HepG2 (cell line): ENCODE measurements around the gene HRH2. TPM values are rescaled to one million over a fixed set of nuclear protein-coding genes. Genes with fewer than 3 reads are reported as not detected.

Experiments used
- ATAC-seq: fragments of 200-7000 bp; cut with Tn5 transposase; 3 replicates; pipeline ENCODE4 v1.9.1; 2020; ENCODE audit warnings: mild to moderate bottlenecking, moderate library complexity
- BruUV-seq: library from RNA; stranded (reverse); fragments of 400-500 nt; replicated peaks from 2 replicates; lab custom pipeline; 2021; lab: Mats Ljungman, UMichigan
- CTCF ChIA-PET: fragments of 300-600 bp; formaldehyde crosslinking; extraction: SDS; loops from one replicate; lab custom pipeline; 2021; ENCODE audit warnings: low total read pairs, inconsistent platforms, low intra/inter-chr PET ratio; lab: Yijun Ruan, JAX
- POLR2A ChIA-PET: fragments of 350-600 bp; sonication (Branson Sonifier 250); formaldehyde crosslinking; loops from one replicate; lab custom pipeline; 2020; ENCODE audit warnings: antibody characterized with exemption, inconsistent platforms; lab: Yijun Ruan, JAX
- DNase-seq: peaks from one replicate; pipeline ENCODE4 v3.0.0-alpha.2; 2015; ENCODE audit warnings: low spot score
- FAIRE-seq: peaks from 3 replicates; lab custom pipeline; 2011; peaks lifted over from hg19 to GRCh38; lab: Jason Lieb, UNC
- H2AFZ ChIP-seq: one replicate; pipeline ENCODE4 v1.6.1; 2011; ENCODE audit warnings: low read length, inconsistent platforms
- H3K27ac ChIP-seq: fragments of 300-600 bp; 3 replicates; pipeline ENCODE4 v1.8.0; 2011; ENCODE audit warnings: mixed run types, mild to moderate bottlenecking, mixed read lengths, low read length, inconsistent platforms; ENCODE audit not compliant: insufficient read depth; ENCODE audit errors: extremely low read length
- H3K27me3 ChIP-seq, 2 experiments: fragments of 200-600 bp in 1 of 2; 2 replicates in 1 of 2; 3 replicates in 1 of 2; pipeline versions ENCODE4 v1.6.0 to v1.8.0; 2011; ENCODE audit warnings: low read length in 2 of 2, mild to moderate bottlenecking in 2 of 2, moderate library complexity in 2 of 2, inconsistent platforms in 1 of 2; ENCODE audit not compliant: insufficient read depth in 2 of 2, control insufficient read depth in 1 of 2
- H3K36me3 ChIP-seq, 2 experiments: fragments of 200-600 bp in 1 of 2; replicated peaks in 1 of 2; 2 replicates in 1 of 2; 3 replicates in 1 of 2; pipeline versions ENCODE4 v1.5.1 to v1.8.0; 2011; ENCODE audit warnings: low read length in 2 of 2, inconsistent platforms in 1 of 2; ENCODE audit not compliant: insufficient read depth in 2 of 2, control insufficient read depth in 1 of 2
- H3K4me1 ChIP-seq: 2 replicates; pipeline ENCODE4 v1.5.1; 2012; ENCODE audit warnings: low read length, inconsistent platforms; ENCODE audit not compliant: insufficient read depth
- H3K4me2 ChIP-seq: 2 replicates; pipeline ENCODE4 v1.6.0; 2011; ENCODE audit warnings: low read depth, low read length, inconsistent platforms
- H3K4me3 ChIP-seq, 3 experiments: fragments of 200-600 bp in 1 of 3; sonication (generic), shearing (Covaris generic) in 1 of 3; replicated peaks in 1 of 3; 2 replicates each; pipeline ENCODE4 v1.5.1; 2011 to 2016; ENCODE audit warnings: low read length in 3 of 3, inconsistent platforms in 2 of 3, low read depth in 2 of 3, mild to moderate bottlenecking in 2 of 3, control low read depth in 1 of 3, mixed read lengths in 1 of 3; ENCODE audit not compliant: insufficient read depth in 1 of 3
- H3K79me2 ChIP-seq: one replicate; pipeline ENCODE4 v1.6.1; 2011; ENCODE audit warnings: low read length, inconsistent platforms; ENCODE audit not compliant: insufficient read depth
- H3K9ac ChIP-seq: 2 replicates; pipeline ENCODE4 v1.6.0; 2011; ENCODE audit warnings: mild to moderate bottlenecking, low read depth, low read length, inconsistent platforms; ENCODE audit not compliant: insufficient read depth
- H3K9me3 ChIP-seq: 2 replicates; pipeline ENCODE4 v1.5.1; 2012; ENCODE audit warnings: mild to moderate bottlenecking, low read length
- H4K20me1 ChIP-seq: 2 replicates; pipeline ENCODE4 v1.6.0; 2011; ENCODE audit warnings: inconsistent platforms, mild to moderate bottlenecking, low read length, moderate library complexity; ENCODE audit not compliant: insufficient read depth
- HNF4A ChIP-seq: sonication (generic); formaldehyde crosslinking; IDR thresholded peaks from 2 replicates; pipeline ENCODE4 v1.4.0; 2020; ENCODE audit warnings: missing genetic modification reagents
- SALL1 ChIP-seq: sonication (generic); formaldehyde crosslinking; IDR thresholded peaks from 2 replicates; pipeline ENCODE4 v1.8.0; 2022; ENCODE audit warnings: mild to moderate bottlenecking, missing genetic modification reagents
- ZFP37 ChIP-seq: sonication (generic); formaldehyde crosslinking; IDR thresholded peaks from 2 replicates; pipeline ENCODE4 v1.4.0; 2020; ENCODE audit warnings: missing genetic modification reagents, borderline replicate concordance
- WGBS: methylation state at CpG from one replicate; pipeline ENCODE4 v1.1.6; 2017; ENCODE audit warnings: low lambda C conversion rate; 5-methylcytosine and 5-hydroxymethylcytosine counted together
- in situ Hi-C: cut with HindIII; loops from 2 replicates; pipeline ENCODE4 v1.10.0; 2017; ENCODE audit warnings: low pct_unique_long_range_greater_than_20kb; ENCODE audit not compliant: extremely low pct_ligation_motif_present
- intact Hi-C: fragments of 100-400 bp; cut with micrococcal nuclease; formaldehyde crosslinking; loops from one replicate; pipeline ENCODE4 v1.10.0; 2022; ENCODE audit not compliant: unreplicated experiment
- polyA plus RNA-seq, 8 experiments: library from polyadenylated mRNA; depleted of rRNA in 3 of 8; stranded (reverse) in 7 of 8; unstranded in 1 of 8; fragments of >200 nt; fragmentation: Illumina TruSeq in 4 of 8; extraction: Trizol in 4 of 8; gene quantifications; 2 replicates each; pipeline versions ENCODE4 v1.2.1 to v1.2.3, GENCODE V29; 2011 to 2016; ENCODE audit warnings: low read depth in 4 of 8, missing spikeins in 1 of 8, mixed read lengths in 1 of 8; ENCODE audit not compliant: insufficient read depth in 1 of 8
- total RNA-seq, 5 experiments: library from RNA; depleted of rRNA; stranded (reverse); fragments of >200 nt; fragmentation: Illumina TruSeq; extraction: Trizol; gene quantifications; 2 replicates each; pipeline ENCODE4 v1.2.3, GENCODE V29; 2016; ENCODE audit warnings: low read depth in 1 of 5
- TF ChIP-seq, protein P1 (sequence below): sonication (generic); formaldehyde crosslinking; IDR thresholded peaks from 2 replicates; pipeline ENCODE4 v1.5.1; 2020; ENCODE audit warnings: mild to moderate bottlenecking, missing genetic modification reagents, moderate library complexity
- TF ChIP-seq, protein P2 (sequence below): sonication (generic); formaldehyde crosslinking; IDR thresholded peaks from 2 replicates; pipeline ENCODE4 v1.4.0; 2020; ENCODE audit warnings: missing genetic modification reagents
- TF ChIP-seq, protein P3 (sequence below): sonication (generic); formaldehyde crosslinking; IDR thresholded peaks from 2 replicates; pipeline ENCODE4 v1.4.0; 2020; ENCODE audit warnings: missing genetic modification reagents

Gene HRH2
- total and polyA plus RNA-seq, 2 of the 13 experiments (the other 11 are each of a cell fraction or from before 2014, with no cell fraction given) = not detected

DNA sequence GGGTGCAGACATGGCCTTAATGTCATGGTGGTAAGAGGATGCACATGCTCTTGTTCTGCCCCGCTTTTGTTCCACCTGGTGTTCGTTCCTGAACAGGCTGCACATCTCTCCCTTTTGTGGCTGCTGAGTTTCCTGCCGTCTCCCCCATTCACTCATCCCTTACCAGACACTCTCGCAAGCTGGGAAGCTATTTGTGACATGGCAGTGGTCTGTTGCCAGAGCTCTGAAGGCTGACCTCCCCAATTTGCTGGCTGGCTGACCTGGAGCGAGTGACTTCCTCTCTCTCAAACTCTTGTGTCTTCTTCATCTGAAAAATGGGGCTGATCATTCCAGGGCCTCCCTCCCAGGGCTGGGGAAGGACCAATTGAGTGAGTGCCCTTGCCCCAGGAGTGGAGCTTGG is 35.9 kb downstream of the HRH2 start:
- no peak for ATAC-seq
- POLR2A ChIA-PET = no interaction called here
- H3K27me3 ChIP-seq = 0 out of 5 replicates have a peak, but pooled peaks cover 1 to 4% of the 10 kb centered on the region in 2 experiments

DNA sequence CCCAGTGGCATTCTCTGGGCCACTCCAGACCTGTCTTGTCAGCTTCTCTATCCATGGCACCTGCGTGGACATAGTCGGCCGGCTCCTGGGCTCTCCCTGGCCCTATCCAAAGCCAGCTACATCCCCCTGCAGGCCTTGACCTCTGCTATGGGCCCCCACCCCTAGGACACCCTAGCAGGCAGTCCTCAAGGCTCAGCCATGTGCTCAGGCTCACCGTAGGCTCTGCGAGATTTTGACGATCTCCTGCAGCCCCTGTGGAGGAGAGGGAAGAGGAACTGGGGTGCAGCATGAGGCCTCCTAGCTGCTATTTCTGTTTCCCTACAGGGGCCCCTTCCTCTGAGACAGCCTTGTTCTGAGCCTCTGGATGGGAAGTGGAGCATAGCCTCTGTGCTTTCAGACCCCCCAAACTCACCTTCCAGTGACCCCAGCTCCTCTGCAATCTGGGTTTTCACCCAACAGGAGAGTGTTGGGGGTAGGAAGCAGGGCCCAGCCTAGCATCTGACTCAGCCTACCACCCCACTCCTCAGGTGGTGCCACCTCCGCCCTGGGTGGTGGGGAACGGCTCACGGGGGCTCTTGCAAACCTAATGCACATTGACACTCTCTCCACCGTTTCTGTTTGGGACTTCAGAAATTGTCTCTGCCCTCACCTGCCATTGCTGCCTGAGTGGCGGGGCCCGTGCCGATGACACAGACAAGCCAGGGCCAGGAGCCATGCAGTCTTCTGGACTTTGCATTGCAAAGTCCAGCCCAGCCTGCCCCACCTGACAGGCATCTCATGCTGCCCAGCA is 36.7 kb downstream of the HRH2 start:
- DNase-seq = no peak
- Histone ChIP-seq H3K4me3 (no peak overlapping the region), H2AFZ (no peak overlapping the region), H4K20me1 (no peaks in the 10 kb centered on the region), H3K4me2 (peak overlapping the region; percentile 16; the same call in 1 of the 2 replicates), H3K79me2 (no peaks in the 10 kb centered on the region), H3K36me3 (no peaks in the 10 kb centered on the region), H3K4me1 (peaks cover 25% of the 10 kb centered on the region), H3K9me3 (no peaks in the 10 kb centered on the region), H3K9ac (no peak overlapping the region), H3K27me3 (0 out of 5 replicates have a peak, but pooled peaks cover 1 to 3% of the 10 kb centered on the region in 2 experiments), H3K27ac (no peak overlapping the region)
- ChIA-PET CTCF (no interaction called here), POLR2A (no interaction called here)
- no peak for FAIRE-seq
- intact Hi-C loops = no loop called here
- 46% methylated on average over 12 of the region's 13 CpGs for WGBS
- in situ Hi-C loops = no loop called here
- BruUV-seq = no TSS peak
- ATAC-seq = peak; percentile 81
- TF ChIP-seq SALL1 (CRISPR knock-in tag) (peak; percentile 36; the same call in 1 of the 2 replicates), ZFP37 (no peak), HNF4A (CRISPR knock-in tag) (0 out of 2 replicates have a peak, but pooled peaks have one; percentile 15)
- TF ChIP-seq, protein P1, sequence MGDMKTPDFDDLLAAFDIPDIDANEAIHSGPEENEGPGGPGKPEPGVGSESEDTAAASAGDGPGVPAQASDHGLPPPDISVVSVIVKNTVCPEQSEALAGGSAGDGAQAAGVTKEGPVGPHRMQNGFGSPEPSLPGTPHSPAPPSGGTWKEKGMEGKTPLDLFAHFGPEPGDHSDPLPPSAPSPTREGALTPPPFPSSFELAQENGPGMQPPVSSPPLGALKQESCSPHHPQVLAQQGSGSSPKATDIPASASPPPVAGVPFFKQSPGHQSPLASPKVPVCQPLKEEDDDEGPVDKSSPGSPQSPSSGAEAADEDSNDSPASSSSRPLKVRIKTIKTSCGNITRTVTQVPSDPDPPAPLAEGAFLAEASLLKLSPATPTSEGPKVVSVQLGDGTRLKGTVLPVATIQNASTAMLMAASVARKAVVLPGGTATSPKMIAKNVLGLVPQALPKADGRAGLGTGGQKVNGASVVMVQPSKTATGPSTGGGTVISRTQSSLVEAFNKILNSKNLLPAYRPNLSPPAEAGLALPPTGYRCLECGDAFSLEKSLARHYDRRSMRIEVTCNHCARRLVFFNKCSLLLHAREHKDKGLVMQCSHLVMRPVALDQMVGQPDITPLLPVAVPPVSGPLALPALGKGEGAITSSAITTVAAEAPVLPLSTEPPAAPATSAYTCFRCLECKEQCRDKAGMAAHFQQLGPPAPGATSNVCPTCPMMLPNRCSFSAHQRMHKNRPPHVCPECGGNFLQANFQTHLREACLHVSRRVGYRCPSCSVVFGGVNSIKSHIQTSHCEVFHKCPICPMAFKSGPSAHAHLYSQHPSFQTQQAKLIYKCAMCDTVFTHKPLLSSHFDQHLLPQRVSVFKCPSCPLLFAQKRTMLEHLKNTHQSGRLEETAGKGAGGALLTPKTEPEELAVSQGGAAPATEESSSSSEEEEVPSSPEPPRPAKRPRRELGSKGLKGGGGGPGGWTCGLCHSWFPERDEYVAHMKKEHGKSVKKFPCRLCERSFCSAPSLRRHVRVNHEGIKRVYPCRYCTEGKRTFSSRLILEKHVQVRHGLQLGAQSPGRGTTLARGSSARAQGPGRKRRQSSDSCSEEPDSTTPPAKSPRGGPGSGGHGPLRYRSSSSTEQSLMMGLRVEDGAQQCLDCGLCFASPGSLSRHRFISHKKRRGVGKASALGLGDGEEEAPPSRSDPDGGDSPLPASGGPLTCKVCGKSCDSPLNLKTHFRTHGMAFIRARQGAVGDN = peak; percentile 68
- TF ChIP-seq, protein P2, sequence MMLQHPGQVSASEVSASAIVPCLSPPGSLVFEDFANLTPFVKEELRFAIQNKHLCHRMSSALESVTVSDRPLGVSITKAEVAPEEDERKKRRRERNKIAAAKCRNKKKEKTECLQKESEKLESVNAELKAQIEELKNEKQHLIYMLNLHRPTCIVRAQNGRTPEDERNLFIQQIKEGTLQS (CRISPR knock-in tag) = no peak

More for the DNA sequence above, 35.9 kb downstream of the HRH2 start:
- BruUV-seq = no TSS peak
- CTCF ChIA-PET = no interaction called here
- Histone ChIP-seq H2AFZ (no peak overlapping the region), H3K4me3 (no peak overlapping the region), H3K36me3 (no peaks in the 10 kb centered on the region), H3K4me1 (peaks cover 25% of the 10 kb centered on the region), H4K20me1 (no peaks in the 10 kb centered on the region), H3K9ac (no peak overlapping the region), H3K9me3 (no peaks in the 10 kb centered on the region), H3K4me2 (no peak overlapping the region), H3K27ac (no peak overlapping the region), H3K79me2 (no peaks in the 10 kb centered on the region)
- intact Hi-C loops = no loop called here
- no peak for DNase-seq
- 84% methylated on average over 5 of the region's 5 CpGs for WGBS
- TF ChIP-seq, protein P3, sequence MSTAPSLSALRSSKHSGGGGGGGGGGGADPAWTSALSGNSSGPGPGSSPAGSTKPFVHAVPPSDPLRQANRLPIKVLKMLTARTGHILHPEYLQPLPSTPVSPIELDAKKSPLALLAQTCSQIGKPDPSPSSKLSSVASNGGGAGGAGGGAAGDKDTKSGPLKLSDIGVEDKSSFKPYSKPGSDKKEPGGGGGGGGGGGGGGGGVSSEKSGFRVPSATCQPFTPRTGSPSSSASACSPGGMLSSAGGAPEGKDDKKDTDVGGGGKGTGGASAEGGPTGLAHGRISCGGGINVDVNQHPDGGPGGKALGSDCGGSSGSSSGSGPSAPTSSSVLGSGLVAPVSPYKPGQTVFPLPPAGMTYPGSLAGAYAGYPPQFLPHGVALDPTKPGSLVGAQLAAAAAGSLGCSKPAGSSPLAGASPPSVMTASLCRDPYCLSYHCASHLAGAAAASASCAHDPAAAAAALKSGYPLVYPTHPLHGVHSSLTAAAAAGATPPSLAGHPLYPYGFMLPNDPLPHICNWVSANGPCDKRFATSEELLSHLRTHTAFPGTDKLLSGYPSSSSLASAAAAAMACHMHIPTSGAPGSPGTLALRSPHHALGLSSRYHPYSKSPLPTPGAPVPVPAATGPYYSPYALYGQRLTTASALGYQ (CRISPR knock-in tag) = no peak
- FAIRE-seq = no peak
- in situ Hi-C loops = no loop called here
